Measurements from ENCODE around the gene MAPK6. TPM values are rescaled to one million over a fixed set of nuclear protein-coding genes. Genes with fewer than 3 reads are reported as not detected.

Gene MAPK6
- total and polyA plus RNA-seq, 2 of the 8 experiments (the other 6 are each of a cell fraction or from before 2014, with no cell fraction given) = 22.6 to 108 TPM

DNA sequence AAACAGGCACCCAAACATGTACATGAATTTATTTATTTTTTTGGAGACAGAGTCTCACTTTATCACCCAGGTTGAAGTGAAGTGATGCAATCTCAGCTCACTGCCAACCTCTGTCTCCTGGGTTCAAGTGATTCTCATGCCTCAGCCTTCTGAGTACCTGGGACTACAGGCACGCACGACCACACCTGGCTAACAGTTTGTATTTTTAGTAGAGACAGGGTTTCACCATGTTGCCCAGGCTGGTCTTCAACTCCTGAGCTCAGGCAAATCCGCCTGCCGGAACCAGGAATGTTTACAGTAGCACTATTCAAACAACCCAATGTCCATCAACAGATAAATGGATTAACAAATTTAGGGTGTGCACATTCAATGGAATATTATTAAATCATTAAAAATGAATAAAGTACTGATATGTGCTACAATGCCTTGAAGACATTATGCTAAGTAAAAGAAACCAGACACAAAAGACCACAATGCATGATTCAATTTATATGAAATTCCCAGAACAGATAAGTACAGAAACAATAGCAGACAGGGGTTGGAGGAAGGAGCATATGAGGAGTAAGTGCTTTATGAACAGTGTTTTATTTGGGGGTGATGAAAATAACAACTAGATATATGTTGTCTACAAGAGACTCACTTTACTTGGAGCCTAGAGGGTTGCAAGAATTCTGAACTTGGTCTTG is 48.7 kb upstream of the MAPK6 start:
- H3K36me3 ChIP-seq (ENCODE audit: control insufficient read depth in 2 of 4, insufficient read depth in 4 of 4, low read length in 3 of 4) = peaks cover 0 to 6% (median 2%) of the 10 kb centered on the region in 4 experiments; a peak in 2 of 8 replicates
- H3K79me1 ChIP-seq (ENCODE audit: low read depth, low read length) = no peaks in the 10 kb centered on the region; the same call in 1 of the 2 replicates
- peaks cover 8% of the 10 kb centered on the region; the same call in 1 of the 2 replicates for H3K23me2 ChIP-seq (ENCODE audit: low read depth, low read length)
- no peaks in the 10 kb centered on the region for H3K27me3 ChIP-seq (replicated peaks in 1 of 4; ENCODE audit: control insufficient read depth in 3 of 4, extremely low read depth in 1 of 4, insufficient read depth in 3 of 4, low read length in 3 of 4)
- FAIRE-seq = no peak
- H4K91ac ChIP-seq (replicated peaks; ENCODE audit: insufficient read length, low read length) = no peak overlapping the region
- H3K4me3 ChIP-seq (ENCODE audit: extremely low read depth in 1 of 4, insufficient read depth in 2 of 4, low read depth in 3 of 4, low read length in 4 of 4) = peak overlapping the region; percentile 92 to 100 (median 100); a peak in 7 of 8 replicates
- H4K8ac ChIP-seq (ENCODE audit: extremely low read depth, insufficient read depth, low read length) = no peak overlapping the region
- H2AK5ac ChIP-seq (ENCODE audit: low read depth, low read length) = no peak overlapping the region
- WGBS, 2 experiments (ENCODE audit: extremely low coverage in 1 of 2, insufficient coverage in 1 of 2, insufficient read length in 1 of 2, insufficient replicate concordance in 2 of 2, low coverage in 1 of 2, low lambda C conversion rate in 2 of 2, missing lambda C conversion rate in 1 of 2) = 83% methylated on average over 4 of the region's 4 CpGs; no CpG with 5 or more reads in 1 of the 2 experiments
- H4K5ac ChIP-seq (ENCODE audit: insufficient read length, low read depth, low read length) = no peak overlapping the region
- H2BK20ac ChIP-seq (ENCODE audit: low read length) = no peak overlapping the region
- H3K23ac ChIP-seq (ENCODE audit: insufficient read length) = no peak overlapping the region
- H3K56ac ChIP-seq (replicated peaks; ENCODE audit: insufficient read length, low read depth, low read length) = no peak overlapping the region
- no peak overlapping the region for H3K27ac ChIP-seq (ENCODE audit: low read depth, low read length)
- H4K20me1 ChIP-seq (replicated peaks in 1 of 2; ENCODE audit: control insufficient read depth in 1 of 2, insufficient read depth in 2 of 2, low read length in 2 of 2) = no peaks in the 10 kb centered on the region
- no peak for DNase-seq (ENCODE audit: low read depth in 1 of 2, low spot score in 2 of 2)
- no peak overlapping the region for H3K14ac ChIP-seq (ENCODE audit: insufficient read length)
- no peak overlapping the region for H2AFZ ChIP-seq (ENCODE audit: low read length)
- ChIA-PET CTCF (ENCODE audit: partially characterized antibody) (interaction anchor here (0.6 to 2.1 kb wide), 7 partner anchors 25 to 194 kb away, joined by 3 to 8 read pairs (median 3); no protein-coding TSS in a partner anchor), POLR2A (ENCODE audit: partially characterized antibody) (interaction anchor here (0.7 to 3.0 kb wide), 18 partner anchors 10 to 554 kb away, joined by 3 to 17 read pairs (median 5); partner anchors contain the start of gene TMOD3)
- H2BK12ac ChIP-seq (ENCODE audit: low read depth, low read length) = no peak overlapping the region
- H2BK120ac ChIP-seq (replicated peaks; ENCODE audit: low read depth, low read length) = no peak overlapping the region
- H3K9me3 ChIP-seq (ENCODE audit: insufficient read depth in 2 of 2, low read depth in 1 of 2, low read length in 1 of 2) = no peaks in the 10 kb centered on the region
- H3K4ac ChIP-seq (replicated peaks; ENCODE audit: insufficient read length, low read depth, low read length) = no peak overlapping the region
- no peak overlapping the region for H3K18ac ChIP-seq (ENCODE audit: extremely low read depth, low read length)
- H3K4me2 ChIP-seq (ENCODE audit: insufficient read depth in 1 of 2, low read depth in 2 of 2, low read length in 2 of 2) = peak overlapping the region; percentile 62 to 93
- H3K9ac ChIP-seq (replicated peaks in 1 of 4; ENCODE audit: extremely low read depth in 1 of 4, low read depth in 3 of 4, low read length in 3 of 4) = peak overlapping the region in 1 of 4 experiments; percentile 93; a peak in 1 of 7 replicates
- no peaks in the 10 kb centered on the region; a peak in 1 of 7 replicates for H3K4me1 ChIP-seq (replicated peaks in 1 of 4; ENCODE audit: control insufficient read depth in 3 of 4, insufficient read depth in 4 of 4, low read length in 3 of 4)
- no peak overlapping the region for H2BK5ac ChIP-seq (ENCODE audit: low read depth, low read length)
- peaks cover 7 to 55% of the 10 kb centered on the region in 2 experiments for H3K79me2 ChIP-seq (ENCODE audit: control insufficient read depth in 1 of 2, insufficient read depth in 2 of 2, low read length in 2 of 2)
- H2BK15ac ChIP-seq (ENCODE audit: low read length) = no peak overlapping the region
- TF ChIP-seq, protein P1, sequence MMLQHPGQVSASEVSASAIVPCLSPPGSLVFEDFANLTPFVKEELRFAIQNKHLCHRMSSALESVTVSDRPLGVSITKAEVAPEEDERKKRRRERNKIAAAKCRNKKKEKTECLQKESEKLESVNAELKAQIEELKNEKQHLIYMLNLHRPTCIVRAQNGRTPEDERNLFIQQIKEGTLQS (IDR thresholded peaks at IDR 0.05; ENCODE audit: insufficient read depth, low read depth, low read length) = no peak
- TF ChIP-seq SRF (IDR thresholded peaks at IDR 0.05; ENCODE audit: low read depth, low read length) = no peak
- TF ChIP-seq SP4 (IDR thresholded peaks at IDR 0.05; ENCODE audit: low read length) = no peak
- TF ChIP-seq CEBPB (IDR thresholded peaks at IDR 0.05; ENCODE audit: low read depth, low read length) = no peak
- no peak for TF ChIP-seq SIN3A (conservative IDR thresholded peaks at IDR 0.05 in 1 of 2, IDR thresholded peaks at IDR 0.05 in 1 of 2; ENCODE audit: low read depth in 1 of 2, low read length in 2 of 2)

Data from H1 (cell line).